Stomach (tissue), 4 donors: ENCODE measurements around the gene DUSP9.

ENCODE experiments used
- POLR2A ChIP-seq, 4 donors: fragments of 450-650 bp; IDR thresholded peaks; one replicate each; pipeline ENCODE4 v1.6.1; 2016; ENCODE audit warnings: antibody characterized with exemption in 4 of 4, control low read depth in 2 of 4, mild to moderate bottlenecking in 1 of 4, moderate library complexity in 1 of 4
- POLR2AphosphoS5 ChIP-seq, 3 donors: sonication (generic); formaldehyde crosslinking; IDR thresholded peaks; one replicate each; pipeline ENCODE4 v1.6.1; 2016; ENCODE audit warnings: antibody characterized with exemption in 3 of 3
- TF ChIP-seq, protein P1 (sequence below), 7 experiments: fragments of 450-650 bp in 4 of 7; fragments of 200-600 bp in 3 of 7; sonication (generic) in 3 of 7; IDR thresholded peaks; one replicate each; pipeline ENCODE4 v1.5.1; 2016 to 2019; ENCODE audit warnings: antibody characterized with exemption in 7 of 7, control low read depth in 2 of 7, mild to moderate bottlenecking in 1 of 7

DNA sequence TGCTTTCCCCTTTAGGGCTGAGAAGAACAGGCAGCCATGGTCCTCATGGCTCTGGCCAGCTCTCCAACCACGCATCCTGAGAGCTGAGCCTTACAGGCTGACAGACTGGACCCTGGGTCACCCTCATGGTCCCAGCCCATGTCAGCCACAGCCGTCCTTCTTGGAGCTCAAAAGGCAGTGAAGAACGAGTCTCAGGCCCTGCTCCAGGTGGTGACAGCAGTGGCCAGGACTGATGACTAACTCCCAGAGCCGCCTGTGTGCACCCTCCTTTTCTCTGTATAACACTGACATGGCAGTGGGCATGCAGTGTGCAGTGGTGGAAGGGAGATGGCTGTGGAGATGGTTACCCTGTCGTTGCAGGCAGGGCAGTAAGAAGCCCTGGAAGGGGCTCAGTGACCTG lies 10.3 kb upstream of the DUSP9 start:
- TF ChIP-seq, protein P1, sequence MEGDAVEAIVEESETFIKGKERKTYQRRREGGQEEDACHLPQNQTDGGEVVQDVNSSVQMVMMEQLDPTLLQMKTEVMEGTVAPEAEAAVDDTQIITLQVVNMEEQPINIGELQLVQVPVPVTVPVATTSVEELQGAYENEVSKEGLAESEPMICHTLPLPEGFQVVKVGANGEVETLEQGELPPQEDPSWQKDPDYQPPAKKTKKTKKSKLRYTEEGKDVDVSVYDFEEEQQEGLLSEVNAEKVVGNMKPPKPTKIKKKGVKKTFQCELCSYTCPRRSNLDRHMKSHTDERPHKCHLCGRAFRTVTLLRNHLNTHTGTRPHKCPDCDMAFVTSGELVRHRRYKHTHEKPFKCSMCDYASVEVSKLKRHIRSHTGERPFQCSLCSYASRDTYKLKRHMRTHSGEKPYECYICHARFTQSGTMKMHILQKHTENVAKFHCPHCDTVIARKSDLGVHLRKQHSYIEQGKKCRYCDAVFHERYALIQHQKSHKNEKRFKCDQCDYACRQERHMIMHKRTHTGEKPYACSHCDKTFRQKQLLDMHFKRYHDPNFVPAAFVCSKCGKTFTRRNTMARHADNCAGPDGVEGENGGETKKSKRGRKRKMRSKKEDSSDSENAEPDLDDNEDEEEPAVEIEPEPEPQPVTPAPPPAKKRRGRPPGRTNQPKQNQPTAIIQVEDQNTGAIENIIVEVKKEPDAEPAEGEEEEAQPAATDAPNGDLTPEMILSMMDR (IDR thresholded peaks at IDR 0.05): no peak
- TF ChIP-seq POLR2A (IDR thresholded peaks at IDR 0.05) (no peak), POLR2AphosphoS5 (IDR thresholded peaks at IDR 0.05) (no peak)
